Measurements from ENCODE around the gene EVL.

Gene EVL

GRCh38 chr14:100124551-100125088, 59.4 kb downstream of the EVL start:
- H3K4me1 ChIP-seq (ENCODE audit: insufficient read depth, low read length, poor library complexity, severe bottlenecking), result no peaks in the 10 kb centered on the region
- TF ChIP-seq EZH2phosphoT487 (IDR thresholded peaks at IDR 0.05; ENCODE audit: borderline replicate concordance), result no peak
- TF ChIP-seq CTCF (conservative IDR thresholded peaks at IDR 0.05; ENCODE audit: low read length), result no peak
- peaks cover 93% of the 10 kb centered on the region; the same call in 1 of the 2 replicates for H3K36me3 ChIP-seq (ENCODE audit: insufficient read depth, low read length)
- no peak overlapping the region for H3K9ac ChIP-seq (ENCODE audit: low read depth, low read length, poor library complexity, severe bottlenecking)
- no peaks in the 10 kb centered on the region for H4K20me1 ChIP-seq (ENCODE audit: insufficient read depth, low read length, poor library complexity, severe bottlenecking)
- H3K9me3 ChIP-seq (ENCODE audit: insufficient read depth, low read depth, low read length), result no peaks in the 10 kb centered on the region
- no peaks in the 10 kb centered on the region for H3K27me3 ChIP-seq (ENCODE audit: insufficient read depth, low read length, poor library complexity, severe bottlenecking)
- no peak overlapping the region for H3K4me2 ChIP-seq (ENCODE audit: low read depth, low read length, poor library complexity, severe bottlenecking)
- H3F3A ChIP-seq (ENCODE audit: low read depth), result no peaks in the 10 kb centered on the region
- no peak overlapping the region for H3K4me3 ChIP-seq (ENCODE audit: low read length, poor library complexity, severe bottlenecking)
- H3K79me2 ChIP-seq (ENCODE audit: insufficient read depth, low read length), result no peaks in the 10 kb centered on the region
- H2AFZ ChIP-seq (ENCODE audit: low read length), result no peak overlapping the region
- no peaks in the 10 kb centered on the region for H3K9me2 ChIP-seq (replicated peaks; ENCODE audit: low read depth, low read length)

GRCh38 chr14:100126401-100126800, 61.2 kb downstream of the EVL start:
- TF ChIP-seq CTCF (conservative IDR thresholded peaks at IDR 0.05; ENCODE audit: low read length) (no peak), EZH2phosphoT487 (IDR thresholded peaks at IDR 0.05; ENCODE audit: borderline replicate concordance) (no peak)
- Histone ChIP-seq H3K79me2 (ENCODE audit: insufficient read depth, low read length) (no peaks in the 10 kb centered on the region), H4K20me1 (ENCODE audit: insufficient read depth, low read length, poor library complexity, severe bottlenecking) (no peaks in the 10 kb centered on the region), H3F3A (ENCODE audit: low read depth) (no peaks in the 10 kb centered on the region), H3K4me2 (ENCODE audit: low read depth, low read length, poor library complexity, severe bottlenecking) (no peak overlapping the region), H3K9me2 (replicated peaks; ENCODE audit: low read depth, low read length) (no peaks in the 10 kb centered on the region), H3K36me3 (ENCODE audit: insufficient read depth, low read length) (peaks cover 94% of the 10 kb centered on the region; the same call in 1 of the 2 replicates), H2AFZ (ENCODE audit: low read length) (no peak overlapping the region), H3K4me1 (ENCODE audit: insufficient read depth, low read length, poor library complexity, severe bottlenecking) (no peaks in the 10 kb centered on the region), H3K9me3 (ENCODE audit: insufficient read depth, low read depth, low read length) (no peaks in the 10 kb centered on the region), H3K4me3 (ENCODE audit: low read length, poor library complexity, severe bottlenecking) (no peak overlapping the region), H3K9ac (ENCODE audit: low read depth, low read length, poor library complexity, severe bottlenecking) (no peak overlapping the region), H3K27me3 (ENCODE audit: insufficient read depth, low read length, poor library complexity, severe bottlenecking) (no peaks in the 10 kb centered on the region)

- H3F3A ChIP-seq (ENCODE audit: low read depth), result no peaks in the 10 kb centered on the region
- no peaks in the 10 kb centered on the region for H4K20me1 ChIP-seq (ENCODE audit: insufficient read depth, low read length, poor library complexity, severe bottlenecking)
- no peaks in the 10 kb centered on the region for H3K27me3 ChIP-seq (ENCODE audit: insufficient read depth, low read length, poor library complexity, severe bottlenecking)
- H3K36me3 ChIP-seq (ENCODE audit: insufficient read depth, low read length), result peaks cover 95% of the 10 kb centered on the region; the same call in 1 of the 2 replicates
- no peaks in the 10 kb centered on the region for H3K9me3 ChIP-seq (ENCODE audit: insufficient read depth, low read depth, low read length)
- no peak overlapping the region for H2AFZ ChIP-seq (ENCODE audit: low read length)
- TF ChIP-seq EZH2phosphoT487 (IDR thresholded peaks at IDR 0.05; ENCODE audit: borderline replicate concordance) (no peak), CTCF (conservative IDR thresholded peaks at IDR 0.05; ENCODE audit: low read length) (no peak)
- H3K4me2 ChIP-seq (ENCODE audit: low read depth, low read length, poor library complexity, severe bottlenecking), result no peak overlapping the region
- H3K4me1 ChIP-seq (ENCODE audit: insufficient read depth, low read length, poor library complexity, severe bottlenecking), result no peaks in the 10 kb centered on the region
- H3K9me2 ChIP-seq (replicated peaks; ENCODE audit: low read depth, low read length), result no peaks in the 10 kb centered on the region
- no peak overlapping the region for H3K9ac ChIP-seq (ENCODE audit: low read depth, low read length, poor library complexity, severe bottlenecking)
- H3K4me3 ChIP-seq (ENCODE audit: low read length, poor library complexity, severe bottlenecking), result no peak overlapping the region
- H3K79me2 ChIP-seq (ENCODE audit: insufficient read depth, low read length), result no peaks in the 10 kb centered on the region
Measured at GRCh38 chr14:100127853-100128455, 62.7 kb downstream of the EVL start.

Measured in Loucy (cell line).